ENCODE results near the gene ITPK1. TPM values are rescaled to one million over a fixed set of nuclear protein-coding genes. Genes with fewer than 3 reads are reported as not detected.
"Not testable (repeated sequence)": the region's sequence is repeated elsewhere in the genome, so short reads cannot be mapped to it uniquely, and the experiment has no call there.

ITPK1 gene
- total RNA-seq, 1 experiment from 2014 or later: 75.1 TPM

DNA sequence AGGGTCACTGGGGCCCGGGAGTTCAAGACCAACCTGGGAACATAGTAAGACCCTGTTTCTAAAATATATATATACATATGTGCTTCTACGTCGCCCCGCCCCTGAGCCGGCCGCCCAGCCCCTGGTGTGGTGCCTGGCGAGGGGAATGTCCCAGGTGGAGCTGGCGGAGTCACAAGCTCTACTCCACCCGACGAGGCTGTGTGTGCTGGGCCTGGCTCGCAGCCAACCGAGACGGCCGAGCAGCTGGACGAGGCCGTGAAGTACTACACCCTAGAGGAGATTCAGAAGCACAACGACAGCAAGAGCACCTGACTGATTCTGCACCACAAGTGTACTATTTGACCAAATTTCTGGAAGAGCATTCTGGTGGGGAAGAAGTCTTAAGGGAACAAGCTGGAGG is 22.1 kb upstream of the ITPK1 start:
- no peak overlapping the region for H3K4me3 ChIP-seq (ENCODE audit: insufficient read depth, low read depth, low read length)
- H3K36me3 ChIP-seq (replicated peaks; ENCODE audit: control insufficient read depth, insufficient read depth, low read length): no peaks in the 10 kb centered on the region
- no peaks in the 10 kb centered on the region for H3K27me3 ChIP-seq (ENCODE audit: control insufficient read depth, insufficient read depth, low read length)
- peak; percentile 74 for DNase-seq

DNA sequence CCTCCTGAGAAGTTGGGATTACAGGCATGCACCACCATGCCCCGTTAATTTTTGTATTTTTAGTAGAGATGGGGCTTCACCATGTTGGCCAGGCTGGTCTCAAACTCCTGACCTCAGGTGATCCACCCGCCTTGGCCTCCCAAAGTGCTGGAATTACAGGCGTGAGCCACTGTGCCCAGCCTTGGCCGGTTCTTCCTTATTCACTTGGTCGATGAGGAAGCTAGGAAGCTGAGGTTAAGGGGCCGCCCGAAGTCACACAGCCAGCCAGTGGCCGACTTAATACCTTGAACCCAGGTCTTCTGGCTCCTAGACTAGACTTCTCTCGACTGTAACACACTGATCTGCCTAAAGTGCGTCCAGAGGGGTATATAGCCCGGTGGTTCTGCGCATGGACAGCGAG is 20.8 kb upstream of the ITPK1 start:
- H3K27me3 ChIP-seq (ENCODE audit: control insufficient read depth, insufficient read depth, low read length); DNase-seq; H3K4me3 ChIP-seq (ENCODE audit: insufficient read depth, low read depth, low read length); H3K36me3 ChIP-seq (replicated peaks; ENCODE audit: control insufficient read depth, insufficient read depth, low read length): not testable (repeated sequence)

DNA sequence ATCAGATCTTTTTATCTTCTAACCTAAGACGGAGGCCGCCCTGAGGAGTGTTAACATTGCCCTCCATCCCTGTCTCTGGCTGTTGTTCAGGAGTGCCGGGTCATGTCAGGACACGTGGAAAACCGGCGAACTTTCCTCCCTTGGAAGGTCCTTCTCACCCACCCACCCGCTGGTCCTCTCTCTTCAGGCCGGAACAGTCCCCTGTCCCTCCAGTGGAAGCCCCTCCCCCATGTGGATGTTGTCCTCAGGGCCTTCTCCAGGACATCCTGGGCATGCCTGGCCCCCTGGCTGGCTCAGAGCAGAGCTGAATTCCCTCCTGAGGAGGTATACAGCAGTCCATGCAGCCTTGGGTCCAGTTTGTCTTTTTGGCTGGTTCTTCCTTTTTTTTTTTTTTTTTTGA is 20.3 kb upstream of the ITPK1 start:
- no peaks in the 10 kb centered on the region for H3K36me3 ChIP-seq (replicated peaks; ENCODE audit: control insufficient read depth, insufficient read depth, low read length)
- no peak overlapping the region for H3K4me3 ChIP-seq (ENCODE audit: insufficient read depth, low read depth, low read length)
- DNase-seq: peak; percentile 30
- no peaks in the 10 kb centered on the region for H3K27me3 ChIP-seq (ENCODE audit: control insufficient read depth, insufficient read depth, low read length)

DNA sequence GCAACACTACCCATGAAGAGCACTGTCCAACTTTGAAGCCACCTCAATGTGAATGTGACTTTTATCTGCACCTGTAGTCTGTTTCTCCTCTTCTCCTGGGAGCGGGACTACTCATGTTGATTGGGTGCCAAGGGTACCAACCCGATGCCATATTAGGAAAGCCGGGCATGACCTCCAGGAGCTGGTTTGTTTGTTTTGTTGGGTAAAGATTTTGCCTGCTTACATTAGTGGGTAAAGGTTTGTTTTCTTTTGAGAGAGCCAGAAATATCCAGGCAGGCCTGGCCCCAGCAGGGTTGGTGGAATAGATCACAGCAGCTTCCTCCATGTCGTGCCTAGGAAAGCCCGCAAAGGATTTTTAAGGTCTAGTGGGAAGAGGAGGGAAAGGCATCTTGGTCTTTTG is 19.7 kb upstream of the ITPK1 start:
- H3K4me3 ChIP-seq (ENCODE audit: insufficient read depth, low read depth, low read length): no peak overlapping the region
- no peaks in the 10 kb centered on the region for H3K27me3 ChIP-seq (ENCODE audit: control insufficient read depth, insufficient read depth, low read length)
- no peak for DNase-seq
- H3K36me3 ChIP-seq (replicated peaks; ENCODE audit: control insufficient read depth, insufficient read depth, low read length): no peaks in the 10 kb centered on the region

DNA sequence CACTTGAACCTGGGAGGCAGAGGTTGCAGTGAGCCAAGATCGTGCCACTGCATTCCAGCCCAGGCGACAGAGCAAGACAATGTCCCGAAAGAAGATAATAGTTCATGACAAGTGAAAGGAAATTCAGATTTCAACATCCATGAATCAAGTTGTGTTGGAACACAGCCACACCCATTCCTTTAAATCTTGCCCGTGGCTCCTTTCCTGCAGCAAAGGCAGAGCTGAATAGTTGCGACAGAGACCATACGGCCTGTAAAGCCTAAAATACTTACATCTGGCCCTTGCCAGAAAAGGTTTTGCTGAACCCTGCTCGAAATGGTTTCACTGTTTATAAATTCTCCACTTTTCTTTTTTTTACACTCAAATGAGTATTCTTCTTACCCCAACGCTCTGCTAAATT is 17.7 kb upstream of the ITPK1 start:
- Histone ChIP-seq H3K4me3 (ENCODE audit: insufficient read depth, low read depth, low read length) (no peak overlapping the region), H3K36me3 (replicated peaks; ENCODE audit: control insufficient read depth, insufficient read depth, low read length) (no peaks in the 10 kb centered on the region), H3K27me3 (ENCODE audit: control insufficient read depth, insufficient read depth, low read length) (no peaks in the 10 kb centered on the region)
- no peak for DNase-seq

DNA sequence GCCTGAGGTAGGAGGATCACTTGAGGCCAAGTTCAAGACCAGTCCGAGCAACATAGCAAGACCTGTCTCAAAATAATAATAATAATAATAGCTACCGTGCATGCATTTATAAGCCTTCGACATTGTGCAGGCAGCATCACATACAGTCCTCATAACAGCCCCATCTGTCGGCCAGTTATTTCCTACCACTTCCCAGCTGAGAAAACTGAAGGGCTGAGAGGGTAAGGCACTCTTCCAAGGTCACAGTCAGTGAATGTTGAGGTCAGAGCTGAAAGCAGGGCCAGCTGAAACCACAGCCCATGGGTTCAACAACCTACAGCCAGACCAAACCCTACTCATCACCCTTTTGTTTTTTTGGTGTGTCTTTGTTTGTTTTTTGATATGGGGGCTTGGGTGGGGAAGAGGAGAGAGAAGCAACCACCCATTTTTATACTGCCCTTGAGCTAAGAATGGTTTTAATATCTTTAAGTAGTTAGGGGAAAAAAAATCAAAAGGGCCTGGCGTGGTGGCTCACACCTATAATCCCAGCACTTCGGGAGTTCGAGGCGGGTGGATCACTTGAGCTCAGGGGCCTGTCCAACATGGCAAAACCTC is 16.8 kb upstream of the ITPK1 start:
- DNase-seq: peak; percentile 74
- no peak overlapping the region for H3K4me3 ChIP-seq (ENCODE audit: insufficient read depth, low read depth, low read length)

DNA sequence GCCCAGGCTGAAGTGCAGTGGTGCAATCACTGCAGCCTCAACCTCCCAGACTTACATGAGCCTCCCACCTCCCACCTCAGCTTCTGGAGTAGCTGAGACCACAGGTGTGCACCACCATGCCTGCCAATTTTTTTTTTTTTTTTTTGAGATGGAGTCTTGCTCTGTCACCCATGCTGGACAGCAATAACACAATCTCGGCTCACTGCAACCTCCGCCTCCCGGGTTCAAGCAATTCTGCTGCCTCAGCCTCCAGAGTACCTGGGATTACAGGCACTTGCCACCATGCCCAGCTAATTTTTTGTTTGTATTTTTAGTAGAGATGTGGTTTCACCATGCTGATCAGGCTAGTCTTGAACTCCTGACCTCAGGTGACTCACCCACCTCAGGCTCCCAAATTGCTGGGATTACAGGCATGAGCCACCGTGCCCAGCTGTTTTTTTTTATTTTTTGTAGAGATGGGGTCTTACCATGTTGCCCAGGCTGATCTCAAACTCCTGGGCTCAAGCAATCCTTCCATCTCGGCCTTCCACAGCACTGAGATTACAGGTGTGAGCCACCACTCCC is 15.6 kb upstream of the ITPK1 start:
- H3K27me3 ChIP-seq (ENCODE audit: control insufficient read depth, insufficient read depth, low read length); DNase-seq; H3K36me3 ChIP-seq (replicated peaks; ENCODE audit: control insufficient read depth, insufficient read depth, low read length); H3K4me3 ChIP-seq (ENCODE audit: insufficient read depth, low read depth, low read length): not testable (repeated sequence)

More for the DNA sequence above, 16.8 kb upstream of the ITPK1 start:
- Histone ChIP-seq H3K36me3 (replicated peaks; ENCODE audit: control insufficient read depth, insufficient read depth, low read length) (no peaks in the 10 kb centered on the region), H3K27me3 (ENCODE audit: control insufficient read depth, insufficient read depth, low read length) (no peaks in the 10 kb centered on the region)

DNA sequence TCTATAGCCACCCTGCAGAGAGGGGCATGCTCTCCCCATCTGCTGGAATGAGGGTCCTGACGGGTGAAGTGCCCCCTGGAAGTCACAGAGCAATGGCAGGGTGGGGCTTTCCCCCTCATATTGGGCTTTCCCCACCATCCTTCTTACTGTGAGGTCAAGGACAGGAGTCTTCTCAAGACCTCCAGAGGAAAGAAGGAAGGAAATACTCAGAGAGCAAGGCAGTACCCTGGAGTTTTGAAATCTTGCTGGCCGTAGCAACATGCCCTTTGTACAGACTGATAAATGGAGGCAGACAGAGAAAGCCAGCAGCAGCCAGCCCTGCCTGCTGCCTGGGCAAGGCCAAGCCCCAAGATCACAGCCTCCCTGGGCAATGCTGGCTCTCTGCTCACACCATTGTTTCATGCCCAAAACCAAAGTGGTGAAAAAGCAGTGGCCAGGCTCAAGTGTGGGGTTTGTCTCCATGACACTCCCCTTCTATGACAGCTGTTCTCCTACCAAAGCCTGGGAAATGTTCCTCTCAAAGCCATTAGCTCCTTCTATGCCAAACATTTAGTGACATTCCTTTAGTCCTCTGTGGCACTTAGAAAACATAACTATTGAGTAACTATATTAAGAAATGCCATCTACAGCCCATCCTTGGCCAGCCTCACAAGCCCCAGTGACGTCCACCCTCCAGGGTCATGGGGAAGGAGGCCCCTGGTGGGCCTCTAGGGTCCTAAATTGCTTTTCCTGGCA is 13.2 kb upstream of the ITPK1 start:
- DNase-seq: peak; percentile 17
- Histone ChIP-seq H3K27me3 (ENCODE audit: control insufficient read depth, insufficient read depth, low read length) (no peaks in the 10 kb centered on the region), H3K4me3 (ENCODE audit: insufficient read depth, low read depth, low read length) (no peak overlapping the region), H3K36me3 (replicated peaks; ENCODE audit: control insufficient read depth, insufficient read depth, low read length) (no peaks in the 10 kb centered on the region)

DNA sequence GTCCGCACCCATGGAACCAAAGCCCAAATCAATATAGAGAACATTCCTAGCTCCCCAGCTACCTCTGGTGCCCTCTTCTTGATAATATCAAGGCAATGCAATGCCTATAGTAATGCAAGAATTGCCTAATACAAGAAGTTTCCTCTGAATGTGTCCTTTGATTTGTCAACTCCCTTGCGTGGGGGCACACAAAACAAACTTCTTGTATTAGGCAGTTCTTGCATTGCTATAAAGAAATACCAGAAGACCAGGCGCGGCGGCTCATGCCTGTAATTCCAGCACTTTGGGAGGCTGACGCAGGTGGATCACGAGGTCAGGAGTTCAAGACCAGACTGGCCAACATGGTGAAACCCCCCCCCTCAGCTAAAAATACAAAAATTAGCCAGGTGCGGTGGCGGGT is 10.4 kb upstream of the ITPK1 start:
- H3K4me3 ChIP-seq (ENCODE audit: insufficient read depth, low read depth, low read length): no peak overlapping the region
- no peak for DNase-seq
- H3K36me3 ChIP-seq (replicated peaks; ENCODE audit: control insufficient read depth, insufficient read depth, low read length): no peaks in the 10 kb centered on the region
- no peaks in the 10 kb centered on the region for H3K27me3 ChIP-seq (ENCODE audit: control insufficient read depth, insufficient read depth, low read length)

DNA sequence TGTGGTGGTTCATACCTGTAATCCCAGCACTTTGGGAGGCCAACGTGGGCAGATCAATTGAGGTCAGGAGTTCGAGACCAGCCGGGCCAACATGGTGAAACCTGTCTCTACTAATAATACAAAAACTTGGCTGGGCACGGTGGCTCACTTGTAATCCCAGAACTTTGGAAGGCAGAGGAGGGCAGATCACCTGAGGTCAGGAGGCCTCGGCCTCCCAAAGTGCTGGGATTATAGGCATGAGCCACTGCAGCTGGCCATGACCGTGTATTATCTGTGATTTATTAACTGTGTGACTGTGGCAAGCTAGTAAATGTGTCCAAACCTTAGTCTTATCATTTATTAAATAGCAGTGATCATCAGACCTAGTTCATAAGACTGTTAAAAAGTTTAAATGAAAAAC is 7.1 kb upstream of the ITPK1 start:
- H3K36me3 ChIP-seq (replicated peaks; ENCODE audit: control insufficient read depth, insufficient read depth, low read length): no peaks in the 10 kb centered on the region
- no peak overlapping the region for H3K4me3 ChIP-seq (ENCODE audit: insufficient read depth, low read depth, low read length)
- H3K27me3 ChIP-seq (ENCODE audit: control insufficient read depth, insufficient read depth, low read length): 0 out of 2 replicates have a peak, but pooled peaks cover 2% of the 10 kb centered on the region
- no peak for DNase-seq

DNA sequence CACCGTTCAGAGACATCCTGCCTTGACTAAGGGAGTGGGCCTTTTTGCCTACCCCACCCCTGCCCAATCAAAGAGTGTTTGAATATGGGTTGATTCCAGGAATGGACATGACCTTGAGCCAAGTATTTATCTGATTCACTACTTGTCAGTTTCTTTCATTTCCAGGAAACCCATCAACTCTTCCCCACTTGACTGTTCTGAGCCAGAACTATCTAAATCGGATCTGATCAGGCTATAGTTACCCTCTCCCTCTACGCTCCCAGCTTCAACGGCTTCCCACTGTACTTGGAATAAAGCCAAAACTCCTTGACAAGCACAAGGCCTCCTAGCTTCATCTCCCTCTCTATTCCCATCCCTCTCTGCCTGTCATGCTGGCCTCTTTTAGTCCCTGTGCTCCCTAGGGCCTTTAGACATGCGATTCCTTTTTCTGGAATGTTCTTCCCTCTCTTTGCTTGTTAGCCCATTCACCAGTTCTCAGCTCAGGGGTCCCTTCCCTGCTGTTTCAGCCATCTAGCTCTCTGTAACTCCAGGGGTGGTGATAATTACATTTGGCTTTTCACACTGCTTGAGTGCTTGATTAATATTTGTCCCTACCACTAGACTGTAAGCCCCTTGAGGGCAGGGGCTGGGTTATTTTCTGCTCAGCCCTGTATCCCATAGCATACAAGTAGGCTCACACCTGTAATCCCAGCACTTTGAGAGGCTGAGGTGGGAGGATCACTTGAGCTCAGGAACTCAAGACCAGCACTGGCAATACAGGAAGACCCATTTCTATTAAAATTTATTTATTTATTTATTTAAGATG is 5.5 kb upstream of the ITPK1 start:
- DNase-seq: no peak
- Histone ChIP-seq H3K4me3 (ENCODE audit: insufficient read depth, low read depth, low read length) (no peak overlapping the region), H3K27me3 (ENCODE audit: control insufficient read depth, insufficient read depth, low read length) (0 out of 2 replicates have a peak, but pooled peaks cover 2% of the 10 kb centered on the region), H3K36me3 (replicated peaks; ENCODE audit: control insufficient read depth, insufficient read depth, low read length) (no peaks in the 10 kb centered on the region)

DNA sequence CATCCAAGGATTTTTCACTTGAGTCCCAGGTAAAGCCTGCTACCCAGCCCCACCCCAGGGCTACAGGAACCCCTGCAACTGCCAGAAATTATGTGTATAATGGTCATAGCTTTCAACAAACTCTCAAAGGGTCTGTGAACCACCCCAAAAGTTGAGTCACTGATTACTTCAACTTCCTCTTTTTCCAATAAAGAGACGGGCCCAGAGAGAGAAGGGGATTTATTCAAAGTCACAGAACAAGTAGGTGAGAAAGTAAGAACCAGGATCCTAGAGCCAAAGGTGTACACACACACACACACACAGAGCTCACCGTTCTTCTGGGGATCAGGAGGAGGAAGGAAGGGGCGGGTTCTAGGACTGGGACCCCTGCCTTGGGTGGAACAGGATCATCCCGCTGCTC is 4.8 kb upstream of the ITPK1 start:
- Histone ChIP-seq H3K4me3 (ENCODE audit: insufficient read depth, low read depth, low read length) (no peak overlapping the region), H3K27me3 (ENCODE audit: control insufficient read depth, insufficient read depth, low read length) (0 out of 2 replicates have a peak, but pooled peaks cover 2% of the 10 kb centered on the region), H3K36me3 (replicated peaks; ENCODE audit: control insufficient read depth, insufficient read depth, low read length) (no peaks in the 10 kb centered on the region)
- peak; percentile 13 for DNase-seq

DNA sequence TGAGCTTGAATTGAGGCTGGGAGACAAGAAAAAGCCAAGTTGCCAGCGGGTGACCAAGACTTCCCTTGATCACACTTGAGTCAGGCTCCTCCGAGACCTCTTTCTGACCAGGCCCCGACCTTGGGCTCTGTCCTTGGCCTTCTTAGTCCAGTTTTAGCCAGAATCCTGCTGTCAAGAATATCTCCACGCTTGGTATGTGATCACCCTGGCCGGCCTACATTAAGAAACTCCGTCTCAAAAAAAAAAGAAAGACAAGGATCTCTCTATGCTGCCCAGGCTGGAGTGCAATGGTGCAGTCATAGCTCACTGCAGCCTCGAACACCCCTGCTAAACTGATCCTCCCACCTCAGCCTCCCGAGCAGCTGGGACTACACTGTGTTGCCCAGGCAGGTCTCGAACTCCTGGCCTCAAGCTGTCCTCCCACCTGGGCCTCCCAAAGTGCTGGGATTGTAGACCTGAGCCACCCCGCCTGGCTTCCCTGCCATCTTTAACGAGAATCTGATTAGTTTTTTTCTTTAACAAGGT is 1.0 kb upstream of the ITPK1 start:
- no peak for DNase-seq
- H3K27me3 ChIP-seq (ENCODE audit: control insufficient read depth, insufficient read depth, low read length): 0 out of 2 replicates have a peak, but pooled peaks cover 2% of the 10 kb centered on the region
- H3K4me3 ChIP-seq (ENCODE audit: insufficient read depth, low read depth, low read length): peak overlapping the region; percentile 66; the same call in 1 of the 2 replicates
- no peaks in the 10 kb centered on the region for H3K36me3 ChIP-seq (replicated peaks; ENCODE audit: control insufficient read depth, insufficient read depth, low read length)

DNA sequence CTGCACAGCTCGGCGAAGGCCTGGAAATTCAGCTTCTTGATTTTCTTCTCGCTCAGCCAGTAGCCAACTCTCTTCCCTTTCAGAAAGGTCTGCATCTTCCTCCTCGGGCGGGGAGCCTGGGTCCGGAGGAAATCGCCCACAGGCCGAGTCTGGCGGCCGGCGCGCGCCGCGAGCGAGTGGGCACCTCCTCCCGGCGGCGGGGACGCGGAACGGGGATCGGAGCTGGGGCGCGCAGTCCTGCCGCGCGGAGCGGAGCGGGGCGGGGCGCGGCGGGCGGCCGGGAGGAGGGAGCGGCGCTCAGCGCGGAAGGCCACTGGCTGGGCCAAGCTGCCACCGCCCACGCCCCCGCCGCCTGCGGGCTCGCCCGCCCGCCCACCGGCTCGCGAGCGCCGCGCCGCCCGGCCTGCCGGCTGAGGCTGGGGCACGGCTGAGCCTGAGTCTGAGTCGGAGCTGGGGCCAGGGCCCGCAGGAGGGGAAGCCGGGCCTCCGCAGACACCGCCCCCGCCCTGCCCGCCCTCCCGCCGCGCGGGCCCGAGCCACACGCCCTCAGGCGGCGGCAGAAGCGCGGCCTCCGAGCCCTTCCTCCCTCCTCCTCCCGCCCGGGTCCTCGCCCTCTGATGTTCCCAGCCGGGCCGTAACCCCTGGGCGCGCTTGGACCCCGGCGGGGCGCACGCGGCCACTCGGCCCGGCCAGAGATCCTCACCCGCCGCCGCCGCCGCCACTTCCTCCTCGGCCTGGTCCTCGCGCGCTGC is 480 bp downstream of the ITPK1 start:
- Histone ChIP-seq H3K4me3 (ENCODE audit: insufficient read depth, low read depth, low read length) (peak overlapping the region; percentile 78), H3K27me3 (ENCODE audit: control insufficient read depth, insufficient read depth, low read length) (no peaks in the 10 kb centered on the region), H3K36me3 (replicated peaks; ENCODE audit: control insufficient read depth, insufficient read depth, low read length) (no peaks in the 10 kb centered on the region)
- peak; percentile 94 for DNase-seq
